ENCODE measurements around the gene SDK1. TPM values are rescaled to one million over a fixed set of nuclear protein-coding genes. Genes with fewer than 3 reads are reported as not detected.

Gene SDK1
- total and polyA plus RNA-seq, 11 donors = 2.2 to 5.8 (median 3.4) TPM

DNA sequence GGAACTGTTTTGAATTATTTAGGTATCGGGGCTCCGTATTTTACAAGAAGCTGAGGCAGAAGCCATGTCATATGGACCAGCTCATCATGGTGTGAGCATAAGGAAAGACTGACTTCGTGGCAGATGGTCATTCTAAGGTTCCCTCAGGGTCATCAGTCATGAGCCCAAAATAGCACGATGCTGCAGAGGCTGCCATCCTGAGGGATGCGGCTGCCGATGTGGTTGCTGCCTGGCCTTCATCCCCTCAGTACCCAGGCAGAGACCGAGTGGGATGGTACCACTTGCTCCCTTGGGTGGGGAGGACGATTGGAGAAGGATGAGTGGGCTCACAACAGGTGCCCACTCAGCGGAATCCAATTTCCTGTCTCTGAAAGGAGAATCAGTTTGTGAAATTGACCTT lies 490.3 kb downstream of the SDK1 start:
- TF ChIP-seq CTCF (IDR thresholded peaks at IDR 0.05) (no peak), POLR2A (IDR thresholded peaks at IDR 0.05) (no peak)
- Histone ChIP-seq H3K4me3 (no peak overlapping the region), H3K27me3 (peaks cover 0 to 16% (median 0%) of the 10 kb centered on the region in 9 donors), H3K27ac (no peak overlapping the region), H3K4me1 (no peaks in the 10 kb centered on the region), H3K36me3 (no peaks in the 10 kb centered on the region), H3K9me3 (no peaks in the 10 kb centered on the region)
- DNase-seq (no peak), ATAC-seq (no peak)
- 70 to 74% (median 73%) methylated on average over 7 to 9 of the region's 9 CpGs for WGBS, 4 donors
- intact Hi-C loops (cut with DNase I) = no loop called here

GRCh38 chr7:3795141-3795540 lies 494.1 kb downstream of the SDK1 start:
- ATAC-seq (no peak), DNase-seq (no peak)
- no peaks in the 10 kb centered on the region for H3K27me3 ChIP-seq
- no peak overlapping the region for H3K27ac ChIP-seq
- no peak overlapping the region for H3K4me3 ChIP-seq
- intact Hi-C loops (cut with DNase I) = no loop called here
- WGBS, 4 donors = 80 to 87% (median 83%) methylated on average over 4 of the region's 4 CpGs
- H3K36me3 ChIP-seq = no peaks in the 10 kb centered on the region
- no peaks in the 10 kb centered on the region for H3K9me3 ChIP-seq
- TF ChIP-seq POLR2A (IDR thresholded peaks at IDR 0.05) (no peak), CTCF (IDR thresholded peaks at IDR 0.05) (no peak)
- no peaks in the 10 kb centered on the region for H3K4me1 ChIP-seq

DNA sequence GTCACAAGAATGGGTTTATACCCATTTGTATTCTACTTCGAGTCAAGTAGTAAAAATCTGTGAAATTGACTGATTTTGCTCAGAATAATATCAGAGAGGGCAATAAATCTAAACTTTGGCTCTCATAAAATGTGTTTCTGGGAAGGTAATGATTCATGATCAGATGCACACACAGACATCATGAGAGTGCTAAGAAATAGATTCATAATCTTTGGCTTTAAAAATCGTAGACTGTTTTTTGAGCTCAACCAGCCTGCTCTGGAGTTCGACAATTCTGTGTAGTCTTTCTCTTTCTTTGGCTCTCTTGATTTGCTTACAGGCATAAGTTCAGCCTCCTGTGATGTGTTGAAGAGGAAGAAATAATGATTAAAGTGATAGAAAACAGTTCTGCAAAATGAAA lies 494.7 kb downstream of the SDK1 start:
- Histone ChIP-seq H3K27ac (no peak overlapping the region), H3K27me3 (no peaks in the 10 kb centered on the region), H3K4me1 (no peaks in the 10 kb centered on the region), H3K36me3 (no peaks in the 10 kb centered on the region), H3K4me3 (no peak overlapping the region), H3K9me3 (no peaks in the 10 kb centered on the region)
- no peak for DNase-seq
- ATAC-seq = no peak
- intact Hi-C loops (cut with DNase I) = no loop called here
- TF ChIP-seq CTCF (IDR thresholded peaks at IDR 0.05) = no peak
- TF ChIP-seq POLR2A (IDR thresholded peaks at IDR 0.05) = no peak
- WGBS, 4 donors = 81 to 86% (median 84%) methylated on average over 3 of the region's 3 CpGs

GRCh38 chr7:3805151-3805550 lies 504.1 kb downstream of the SDK1 start:
- ATAC-seq = no peak

More at GRCh38 chr7:3805151-3805550, 504.1 kb downstream of the SDK1 start:
- DNase-seq = no peak
- intact Hi-C loops (cut with DNase I) = no loop called here
- no peak overlapping the region for H3K4me3 ChIP-seq
- H3K9me3 ChIP-seq = no peaks in the 10 kb centered on the region
- no peaks in the 10 kb centered on the region for H3K4me1 ChIP-seq
- WGBS, 4 donors = 70 to 82% (median 78%) methylated on average over 3 of the region's 3 CpGs
- H3K36me3 ChIP-seq = no peaks in the 10 kb centered on the region
- H3K27me3 ChIP-seq = no peaks in the 10 kb centered on the region
- no peak overlapping the region for H3K27ac ChIP-seq
- TF ChIP-seq CTCF (IDR thresholded peaks at IDR 0.05) (no peak), POLR2A (IDR thresholded peaks at IDR 0.05) (no peak)
